K562 (cell line): Measurements from ENCODE around the gene CPLANE2. TPM values are rescaled to one million over a fixed set of nuclear protein-coding genes. Genes with fewer than 3 reads are reported as not detected.

ENCODE experiments used
- ATAC-seq: fragments of 200-7000 bp; cut with Tn5 transposase; 3 replicates; pipeline ENCODE4 v1.9.1; 2020; ENCODE audit warnings: moderate library complexity
- BruUV-seq: library from RNA; stranded (reverse); fragments of 400-500 nt; replicated peaks from 2 replicates; lab custom pipeline; 2021; lab: Mats Ljungman, UMichigan
- CTCF ChIA-PET: fragments of 300-600 bp; formaldehyde crosslinking; extraction: SDS; loops from one replicate; lab custom pipeline; 2021; ENCODE audit warnings: low intra/inter-chr PET ratio; lab: Yijun Ruan, JAX
- POLR2A ChIA-PET: fragments of 300-600, 350-650 bp; sonication (Branson Sonifier 250); formaldehyde crosslinking; extraction: SDS; loops from one replicate; lab custom pipeline; 2021; ENCODE audit warnings: antibody characterized with exemption, inconsistent platforms; lab: Yijun Ruan, JAX
- DNase-seq, 4 experiments: peaks; one replicate each; pipeline versions ENCODE4 v3.0.0 to v3.0.0-alpha.2; 2011 to 2018; ENCODE audit warnings: low spot score in 3 of 4, mixed read lengths in 3 of 4; ENCODE audit errors: extremely low read depth in 1 of 4
- FAIRE-seq: peaks from 2 replicates; lab custom pipeline; 2011; peaks lifted over from hg19 to GRCh38; lab: Jason Lieb, UNC
- H2AFZ ChIP-seq: 2 replicates; pipeline ENCODE4 v1.6.0; 2011; ENCODE audit warnings: low read depth, low read length, control low read depth, inconsistent platforms
- H3K27ac ChIP-seq: fragments of 200-600 bp; 3 replicates; pipeline ENCODE4 v1.8.0; 2011; ENCODE audit warnings: low read depth, mild to moderate bottlenecking, control low read depth, inconsistent platforms, low read length, moderate library complexity, mixed read lengths; ENCODE audit errors: extremely low read depth
- H3K27me3 ChIP-seq, 2 experiments: fragments of 300-600 bp in 1 of 2; 2 replicates in 1 of 2; 3 replicates in 1 of 2; pipeline versions ENCODE4 v1.6.0 to v1.8.0; 2011; ENCODE audit warnings: inconsistent platforms in 2 of 2, low read length in 2 of 2, mild to moderate bottlenecking in 1 of 2, mixed read lengths in 1 of 2, moderate library complexity in 1 of 2; ENCODE audit not compliant: control insufficient read depth in 2 of 2, insufficient read depth in 2 of 2
- H3K36me3 ChIP-seq: fragments of 300-600 bp; 3 replicates; pipeline ENCODE4 v1.8.0; 2011; ENCODE audit warnings: mild to moderate bottlenecking, low read length, inconsistent platforms; ENCODE audit not compliant: control insufficient read depth, insufficient read depth
- H3K4me1 ChIP-seq, 2 experiments: fragments of 200-600 bp in 1 of 2; replicated peaks in 1 of 2; 2 replicates in 1 of 2; 3 replicates in 1 of 2; pipeline versions ENCODE4 v1.5.1 to v1.8.0; 2011; ENCODE audit warnings: inconsistent platforms in 2 of 2, low read length in 2 of 2, mild to moderate bottlenecking in 1 of 2, mixed read lengths in 1 of 2, moderate library complexity in 1 of 2; ENCODE audit not compliant: control insufficient read depth in 2 of 2, insufficient read depth in 2 of 2
- H3K4me2 ChIP-seq: 2 replicates; pipeline ENCODE4 v1.6.1; 2011; ENCODE audit warnings: low read length, control low read depth, inconsistent platforms, mixed read lengths; ENCODE audit not compliant: insufficient read depth
- H3K4me3 ChIP-seq: fragments of 200-600 bp; sonication (generic), shearing (Covaris generic); 2 replicates; pipeline ENCODE4 v1.5.1; 2016; ENCODE audit warnings: control low read depth, inconsistent platforms
- H3K79me2 ChIP-seq: fragments of 200-600 bp; 3 replicates; pipeline ENCODE4 v1.8.0; 2011; ENCODE audit warnings: low read length, inconsistent platforms; ENCODE audit not compliant: control insufficient read depth, insufficient read depth
- H3K9ac ChIP-seq, 2 experiments: 2 replicates each; pipeline versions ENCODE4 v1.6.0 to v1.6.1; 2011; ENCODE audit warnings: low read depth in 2 of 2, low read length in 2 of 2, control low read depth in 1 of 2, inconsistent platforms in 1 of 2, mild to moderate bottlenecking in 1 of 2, mixed read lengths in 1 of 2; ENCODE audit not compliant: insufficient read depth in 1 of 2
- H3K9me1 ChIP-seq: one replicate; pipeline ENCODE4 v1.6.0; 2011; ENCODE audit warnings: inconsistent platforms, mild to moderate bottlenecking, low read length, moderate library complexity; ENCODE audit not compliant: control insufficient read depth, insufficient read depth
- H3K9me3 ChIP-seq: replicated peaks from 2 replicates; pipeline ENCODE4 v1.5.1; 2011; ENCODE audit warnings: low read depth, low read length, inconsistent platforms; ENCODE audit not compliant: control insufficient read depth, insufficient read depth
- H4K20me1 ChIP-seq: replicated peaks from 2 replicates; pipeline ENCODE4 v1.6.1; 2011; ENCODE audit warnings: low read length, inconsistent platforms, mixed read lengths; ENCODE audit not compliant: control insufficient read depth, insufficient read depth
- BHLHE40 ChIP-seq: IDR thresholded peaks from 2 replicates; pipeline ENCODE4 v1.6.1; 2011; ENCODE audit warnings: low read length, improper control_type of control experiment
- GATAD2A ChIP-seq: fragments of 450-650 bp; IDR thresholded peaks from 2 replicates; pipeline ENCODE4 v1.6.1; 2017
- HOXB6 ChIP-seq: fragments of 250-450 bp; sonication (Bioruptor Pico); IDR thresholded peaks from 2 replicates; pipeline ENCODE4 v1.5.1; 2022; ENCODE audit warnings: mild to moderate bottlenecking, borderline replicate concordance
- KLF16 ChIP-seq: IDR thresholded peaks from 2 replicates; pipeline ENCODE4 v1.6.1; 2016; ENCODE audit warnings: antibody characterized with exemption
- LEF1 ChIP-seq: fragments of 450-650 bp; IDR thresholded peaks from 2 replicates; pipeline ENCODE4 v1.6.1; 2016; ENCODE audit warnings: mild to moderate bottlenecking
- MEIS2 ChIP-seq: fragments of 450-650 bp; IDR thresholded peaks from 2 replicates; pipeline ENCODE4 v1.6.1; 2014; ENCODE audit warnings: mild to moderate bottlenecking; ENCODE audit not compliant: partially characterized antibody
- NKRF ChIP-seq: fragments of 450-650 bp; IDR thresholded peaks from 2 replicates; pipeline ENCODE4 v1.6.1; 2016; ENCODE audit warnings: borderline replicate concordance
- PREB ChIP-seq: sonication (generic); formaldehyde crosslinking; IDR thresholded peaks from 2 replicates; pipeline ENCODE4 v1.8.1; 2023; ENCODE audit warnings: mild to moderate bottlenecking, missing genetic modification reagents
- PRPF4 ChIP-seq: fragments of 200-400 bp; formaldehyde crosslinking; IDR thresholded peaks from one replicate; pipeline ENCODE4 v1.6.1; 2017; ENCODE audit warnings: low read length, low read depth, mild to moderate bottlenecking; ENCODE audit not compliant: insufficient read depth, poor library complexity, severe bottlenecking
- RREB1 ChIP-seq: fragments of 250-450 bp; sonication (Bioruptor Pico); IDR thresholded peaks from 2 replicates; pipeline ENCODE4 v1.4.0; 2020
- ZNF133 ChIP-seq: fragments of 250-450 bp; sonication (Bioruptor Pico); IDR thresholded peaks from 2 replicates; pipeline ENCODE4 v1.4.0; 2020; ENCODE audit warnings: mild to moderate bottlenecking
- ZNF511 ChIP-seq: sonication (generic); formaldehyde crosslinking; IDR thresholded peaks from 2 replicates; pipeline ENCODE4 v1.8.0; 2022; ENCODE audit warnings: mild to moderate bottlenecking, missing genetic modification reagents
- WGBS: fragments of 100-300 bp; shearing (Covaris generic); methylation state at CpG from one replicate; pipeline ENCODE4 v1.1.6; 2016; ENCODE audit warnings: low coverage, mixed read lengths; ENCODE audit not compliant: insufficient coverage; ENCODE audit errors: missing lambda C conversion rate; 5-methylcytosine and 5-hydroxymethylcytosine counted together
- in situ Hi-C: fragments of 300-500 bp; cut with MboI; formaldehyde crosslinking; loops from 4 replicates; pipeline ENCODE4 v1.15.0; 2018; ENCODE audit warnings: inconsistent platforms, mixed read lengths
- intact Hi-C: fragments of 100-400 bp; cut with micrococcal nuclease; formaldehyde crosslinking; loops from 2 replicates; pipeline ENCODE4 v1.14.2; 2022
- polyA plus RNA-seq, 8 experiments: library from polyadenylated mRNA; depleted of rRNA in 4 of 8; stranded (reverse) in 5 of 8; unstranded in 3 of 8; fragments of >200 nt; fragmentation: Nextera tagmentation in 2 of 8; fragmentation: Illumina TruSeq in 1 of 8; extraction: Ambion mirVana in 2 of 8; extraction: Trizol in 1 of 8; gene quantifications; 2 replicates each; pipeline versions ENCODE4 v1.2.1 to v1.2.3, GENCODE V29; 2011 to 2014; ENCODE audit warnings: inconsistent platforms in 1 of 8, missing spikeins in 1 of 8
- total RNA-seq, 7 experiments: library from RNA; depleted of rRNA in 6 of 7; stranded (reverse); fragments of >200 nt in 6 of 7; fragmentation: Illumina TruSeq in 2 of 7; extraction: Trizol in 2 of 7; gene quantifications; 2 replicates each; pipeline versions ENCODE4 v1.2.1 to v1.2.3, GENCODE V29; 2011 to 2021; ENCODE audit warnings: low replicate concordance in 1 of 7

The CPLANE2 gene
- total and polyA plus RNA-seq, 9 of the 15 experiments (the other 6 are each of a cell fraction or from before 2014, with no cell fraction given), result 0.17 to 20.9 (median 8.1) TPM

GRCh38 chr1:16233431-16233830, 3.6 kb downstream of the CPLANE2 start (continued):
- TF ChIP-seq RREB1 (CRISPR knock-in tag) (no peak), BHLHE40 (no peak)
- TF ChIP-seq, all 486 proteins: peak for 0

GRCh38 chr1:16232316-16232710, 4.7 kb downstream of the CPLANE2 start:
- no TSS peak for BruUV-seq
- Histone ChIP-seq H2AFZ (no peak overlapping the region), H4K20me1 (no peaks in the 10 kb centered on the region), H3K9me1 (peaks cover 8% of the 10 kb centered on the region), H3K4me1 (peaks cover 53 to 60% of the 10 kb centered on the region in 2 experiments; a peak in 4 of 5 replicates), H3K27ac (peak overlapping the region; percentile 25; the same call in 1 of the 3 replicates), H3K4me3 (no peak overlapping the region), H3K4me2 (peak overlapping the region; percentile 69; the same call in 1 of the 2 replicates), H3K27me3 (no peaks in the 10 kb centered on the region), H3K9ac (peak overlapping the region; percentile 0 to 53; a peak in 2 of 4 replicates), H3K9me3 (0 out of 2 replicates have a peak, but pooled peaks cover 3% of the 10 kb centered on the region), H3K79me2 (peaks cover 12% of the 10 kb centered on the region), H3K36me3 (peaks cover 21% of the 10 kb centered on the region; the same call in 2 of the 3 replicates)
- ChIA-PET CTCF (no interaction called here), POLR2A (interaction anchor here (1.2 to 2.2 kb wide), 2 partner anchors 9 to 16 kb away, joined by 6 to 9 read pairs; no protein-coding TSS in a partner anchor)
- 93% methylated on average over 5 of the region's 5 CpGs for WGBS
- ATAC-seq (no peak), DNase-seq (no peak), FAIRE-seq (no peak)
- intact Hi-C loops, result no loop called here
- in situ Hi-C loops, result no loop called here
- no peak for TF ChIP-seq PREB (CRISPR knock-in tag)
- TF ChIP-seq HOXB6 (CRISPR knock-in tag), result no peak
- TF ChIP-seq MEIS2, result no peak
- TF ChIP-seq ZNF511 (CRISPR knock-in tag), result 0 out of 2 replicates have a peak, but pooled peaks have one; percentile 23
- TF ChIP-seq ZNF133 (CRISPR knock-in tag), result no peak
- no peak for TF ChIP-seq LEF1
- no peak for TF ChIP-seq PRPF4
- TF ChIP-seq NKRF, result no peak
- no peak for TF ChIP-seq KLF16
- no peak for TF ChIP-seq GATAD2A
